GM19025 (cell line): ENCODE results near the gene STPG3.

ENCODE experiments used
- ATAC-seq: cut with Tn5 transposase; IDR thresholded peaks from one replicate; pipeline ENCODE4 v1.9.1; 2021; ENCODE audit warnings: mild to moderate bottlenecking, low read depth, moderate library complexity; ENCODE audit not compliant: unreplicated experiment

The STPG3 gene

DNA sequence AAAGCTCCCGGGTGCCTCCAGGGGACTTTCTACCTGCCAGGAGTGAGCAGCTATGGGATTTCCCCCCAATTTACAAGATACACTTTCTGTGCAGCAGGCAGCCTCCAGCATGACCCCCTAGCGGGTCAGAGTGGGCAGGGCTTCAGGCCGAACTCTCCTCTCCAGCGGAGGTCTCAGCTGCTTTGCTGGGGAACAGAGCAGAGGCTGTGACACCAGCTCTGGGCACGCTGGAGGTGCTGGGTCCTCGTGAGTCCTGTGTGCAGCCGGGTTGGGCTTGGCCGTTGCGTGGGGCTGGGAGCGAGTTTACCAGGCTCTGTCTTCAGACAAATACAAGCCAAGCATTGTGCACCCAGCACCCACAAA lies 48.1 kb downstream of the STPG3 start:
- no peak for ATAC-seq

DNA sequence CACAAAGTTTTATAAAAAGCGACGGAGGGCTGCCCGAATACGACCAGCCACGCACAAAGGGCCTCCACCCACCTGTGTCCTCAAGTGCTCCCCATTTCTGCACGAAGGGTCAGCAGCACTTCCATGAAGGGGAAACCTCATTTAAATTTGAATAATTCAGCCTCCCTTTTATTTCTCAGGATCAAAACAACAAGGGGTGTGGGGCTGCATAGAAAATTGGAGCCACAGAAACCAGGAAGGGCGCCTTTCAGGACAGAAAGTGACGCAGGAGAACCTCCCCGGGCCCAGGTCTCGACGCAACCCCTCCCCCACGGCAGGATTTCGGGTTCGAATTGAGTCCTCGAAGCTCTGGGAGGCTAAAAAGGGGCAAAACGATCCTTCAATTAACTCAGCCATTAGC lies 48.9 kb downstream of the STPG3 start:
- ATAC-seq = no peak

DNA sequence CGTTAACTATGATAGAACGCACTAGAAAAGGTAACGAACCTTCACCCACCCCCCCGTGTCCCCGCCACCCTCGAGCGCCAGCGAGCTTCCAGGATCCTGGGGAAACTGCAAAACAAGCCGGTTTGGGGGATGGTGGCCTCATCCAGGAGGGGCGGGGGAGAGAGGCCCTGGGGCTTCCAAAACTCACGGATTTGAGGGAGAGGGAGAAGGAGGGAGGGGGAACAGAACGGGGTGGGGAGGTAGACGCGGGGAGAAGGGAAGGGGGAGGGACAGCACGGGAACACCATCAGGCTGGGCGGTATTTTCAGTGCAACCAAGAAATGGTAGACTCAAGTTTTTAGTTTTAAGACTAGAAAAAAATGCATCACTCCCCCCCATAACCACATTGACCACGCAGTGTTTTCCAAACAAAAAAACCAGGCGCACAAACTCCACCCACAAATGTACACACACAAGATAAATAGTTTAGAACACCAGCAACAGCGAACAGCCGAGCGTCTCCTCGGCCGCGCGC lies 49.5 kb downstream of the STPG3 start:
- no peak for ATAC-seq

DNA sequence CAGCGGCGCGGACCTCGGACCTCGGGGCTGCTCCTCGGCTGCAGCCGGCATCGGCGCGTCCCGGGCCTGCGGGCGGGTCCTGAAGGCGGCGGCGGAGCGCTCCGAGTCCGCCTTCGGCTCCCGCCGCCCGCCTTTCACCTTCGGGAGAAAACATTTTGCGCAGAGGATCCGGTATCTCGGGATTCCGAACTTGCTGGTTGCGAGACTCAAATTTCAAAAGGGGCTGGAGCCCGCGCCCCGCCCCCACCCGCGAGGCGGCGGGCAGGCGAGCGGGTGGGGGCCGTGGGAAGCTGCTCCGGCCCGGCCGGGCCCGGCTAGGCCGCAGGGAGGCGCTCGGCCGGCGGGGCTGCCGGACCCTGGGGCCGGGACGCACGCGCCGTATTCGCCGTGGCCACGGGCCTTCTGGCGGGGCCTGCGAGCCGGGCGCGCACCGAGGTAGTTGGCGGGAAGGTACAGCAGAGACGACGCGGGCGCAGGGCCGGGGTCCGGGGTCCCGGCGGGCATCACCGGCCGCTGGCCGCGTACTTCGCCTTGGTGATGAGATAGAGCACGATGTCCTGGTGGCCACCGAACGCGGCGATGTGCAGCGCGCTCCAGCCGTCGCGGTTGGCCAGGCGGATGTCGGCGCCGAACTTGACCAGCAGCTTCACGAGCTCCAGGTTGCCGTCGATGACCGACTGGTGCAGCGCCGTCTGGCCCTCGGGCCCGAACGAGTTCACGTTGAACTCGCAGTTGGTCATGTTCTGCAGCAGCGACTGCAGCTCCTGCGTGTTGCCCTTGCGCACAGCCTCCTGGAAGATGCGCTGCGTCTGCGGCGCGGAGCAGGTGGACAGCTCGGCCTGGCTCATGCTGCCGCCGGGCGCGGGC lies 50.2 kb downstream of the STPG3 start:
- ATAC-seq = peak; percentile 4

DNA sequence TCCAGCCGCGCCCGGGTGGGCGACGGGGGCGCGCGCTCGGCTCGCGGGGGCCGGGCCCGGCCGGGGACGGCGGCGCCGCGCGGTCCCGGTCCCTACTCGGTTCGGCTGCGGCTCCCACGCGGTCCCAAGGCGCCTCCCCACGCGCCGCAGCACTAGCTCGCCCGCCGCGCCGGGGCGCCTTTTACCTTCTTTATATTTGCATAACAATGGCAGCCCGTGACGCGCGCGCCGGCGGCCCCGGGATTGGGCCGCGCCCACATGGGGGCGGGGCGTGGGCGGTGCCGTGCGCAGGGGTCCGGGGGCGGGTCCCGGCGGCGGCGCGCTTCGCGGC lies 51.0 kb downstream of the STPG3 start, which contains the start of gene NRARP:
NRARP (minus strand) TSS at position 154 of the 331 bp plus-strand sequence. CDS start 343 bp downstream, outside the sequence.
- ATAC-seq = peak; percentile 72

DNA sequence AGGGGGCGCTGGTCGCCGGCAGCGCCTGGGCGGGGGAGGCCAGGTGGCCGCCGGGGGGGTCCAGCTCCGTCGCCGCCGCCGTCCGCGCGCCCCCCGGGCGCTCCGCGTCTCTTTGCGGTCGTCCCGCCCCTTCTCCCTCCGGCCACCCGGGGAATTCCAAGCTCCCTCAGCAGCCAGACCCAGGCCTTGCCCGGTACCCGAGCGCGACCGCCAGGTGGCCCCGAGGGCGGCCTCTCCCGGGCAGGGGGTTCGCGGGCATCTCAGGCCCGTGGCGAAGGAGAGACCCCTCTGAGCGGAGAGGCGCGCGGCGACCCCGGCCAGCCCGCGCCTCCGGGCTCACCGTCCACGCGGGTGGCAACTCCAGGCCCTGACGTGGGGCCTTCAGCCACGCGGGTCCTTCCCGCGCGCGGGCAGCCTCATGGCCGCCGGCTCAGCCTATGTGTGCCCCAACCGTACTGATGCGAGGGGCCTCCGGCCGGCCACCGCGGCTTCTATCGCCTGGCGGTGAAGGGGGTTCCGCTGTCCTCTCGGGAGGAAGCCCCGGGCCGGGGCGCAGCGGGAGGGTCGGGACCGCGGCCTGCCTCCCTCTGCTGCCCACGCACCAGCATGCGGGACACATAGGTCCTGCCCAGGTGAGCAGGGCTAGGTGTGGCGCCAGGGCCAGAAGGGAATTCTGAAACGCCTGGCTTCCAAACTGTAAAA lies 51.5 kb downstream of the STPG3 start:
- ATAC-seq = peak; percentile 35
